Subcutaneous adipose tissue (tissue), 4 donors: ENCODE measurements around the gene NANOS1. TPM values are rescaled to one million over a fixed set of nuclear protein-coding genes. Genes with fewer than 3 reads are reported as not detected.

Experiments
- total RNA-seq, 4 donors: library from RNA; depleted of rRNA; stranded (reverse); fragments of >200 nt; gene quantifications; one replicate each; pipeline ENCODE4 v1.1.0, GENCODE V29; 2016
- TF ChIP-seq, protein P1 (sequence below): fragments of 450-650 bp; IDR thresholded peaks from one replicate; pipeline ENCODE4 v1.5.1; 2016; ENCODE audit warnings: low read depth, mild to moderate bottlenecking, control low read depth, antibody characterized with exemption, moderate library complexity

The NANOS1 gene
- total RNA-seq, 4 donors from 2014 or later = 7.0 to 78.6 (median 11.8) TPM

DNA sequence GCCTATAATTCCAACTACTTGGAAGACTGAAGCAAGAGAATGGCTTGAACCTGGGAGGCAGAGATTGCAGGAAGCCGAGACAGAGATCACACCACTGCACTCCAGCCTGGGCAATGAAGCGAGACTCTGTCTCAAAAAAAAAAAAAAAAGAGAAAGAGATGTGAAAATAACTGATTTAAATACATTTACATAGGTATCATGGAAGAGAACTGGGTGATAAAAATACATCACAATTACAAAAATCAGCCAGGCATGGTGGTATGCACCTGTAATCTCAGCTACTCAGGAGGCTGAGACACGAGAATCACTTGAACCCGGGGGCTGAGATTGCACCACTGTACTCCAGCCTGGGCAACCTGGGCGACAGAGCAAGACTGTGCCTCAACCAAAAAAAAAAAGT lies 19.8 kb downstream of the NANOS1 start:
- TF ChIP-seq, protein P1, sequence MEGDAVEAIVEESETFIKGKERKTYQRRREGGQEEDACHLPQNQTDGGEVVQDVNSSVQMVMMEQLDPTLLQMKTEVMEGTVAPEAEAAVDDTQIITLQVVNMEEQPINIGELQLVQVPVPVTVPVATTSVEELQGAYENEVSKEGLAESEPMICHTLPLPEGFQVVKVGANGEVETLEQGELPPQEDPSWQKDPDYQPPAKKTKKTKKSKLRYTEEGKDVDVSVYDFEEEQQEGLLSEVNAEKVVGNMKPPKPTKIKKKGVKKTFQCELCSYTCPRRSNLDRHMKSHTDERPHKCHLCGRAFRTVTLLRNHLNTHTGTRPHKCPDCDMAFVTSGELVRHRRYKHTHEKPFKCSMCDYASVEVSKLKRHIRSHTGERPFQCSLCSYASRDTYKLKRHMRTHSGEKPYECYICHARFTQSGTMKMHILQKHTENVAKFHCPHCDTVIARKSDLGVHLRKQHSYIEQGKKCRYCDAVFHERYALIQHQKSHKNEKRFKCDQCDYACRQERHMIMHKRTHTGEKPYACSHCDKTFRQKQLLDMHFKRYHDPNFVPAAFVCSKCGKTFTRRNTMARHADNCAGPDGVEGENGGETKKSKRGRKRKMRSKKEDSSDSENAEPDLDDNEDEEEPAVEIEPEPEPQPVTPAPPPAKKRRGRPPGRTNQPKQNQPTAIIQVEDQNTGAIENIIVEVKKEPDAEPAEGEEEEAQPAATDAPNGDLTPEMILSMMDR = no peak

DNA sequence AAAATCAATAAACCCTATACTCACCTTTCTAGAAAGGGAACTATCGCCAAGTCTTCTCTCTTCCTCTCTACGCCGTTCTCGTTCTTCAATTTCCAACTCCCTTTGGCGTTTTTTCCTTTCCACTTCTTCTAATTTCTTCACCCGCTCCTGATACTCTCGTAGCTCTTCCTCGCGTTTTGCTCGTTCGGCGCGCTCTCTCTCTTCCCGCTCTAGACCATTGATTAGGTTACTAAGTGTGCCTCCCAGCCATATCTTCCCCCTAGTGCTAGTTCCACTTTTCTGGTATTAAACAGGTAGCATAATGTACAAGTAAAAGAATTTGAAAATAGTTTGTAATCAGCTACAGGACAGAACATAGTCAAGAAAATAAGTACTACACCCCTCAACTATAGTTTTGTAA lies 20.3 kb downstream of the NANOS1 start:
- TF ChIP-seq, protein P1 = no peak

DNA sequence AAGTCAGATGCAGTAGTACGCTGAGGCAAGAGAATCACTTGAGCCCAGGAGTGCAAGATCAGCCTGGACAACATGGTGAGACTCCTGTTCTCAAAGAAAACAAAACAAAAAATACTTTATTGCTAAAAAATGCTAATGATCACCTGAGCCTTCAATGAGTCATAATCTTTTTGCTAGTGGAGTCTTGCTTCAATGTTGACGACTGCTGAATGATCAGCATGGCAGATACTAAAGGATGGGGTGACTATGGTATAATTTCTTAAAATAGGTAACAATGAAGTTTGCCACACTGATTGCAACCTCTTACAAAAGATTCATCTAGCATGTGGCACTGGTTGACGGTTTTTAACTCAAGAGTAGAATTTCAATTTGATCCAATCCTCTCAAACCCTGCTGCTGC lies 22.3 kb downstream of the NANOS1 start:
- TF ChIP-seq, protein P1 = no peak

DNA sequence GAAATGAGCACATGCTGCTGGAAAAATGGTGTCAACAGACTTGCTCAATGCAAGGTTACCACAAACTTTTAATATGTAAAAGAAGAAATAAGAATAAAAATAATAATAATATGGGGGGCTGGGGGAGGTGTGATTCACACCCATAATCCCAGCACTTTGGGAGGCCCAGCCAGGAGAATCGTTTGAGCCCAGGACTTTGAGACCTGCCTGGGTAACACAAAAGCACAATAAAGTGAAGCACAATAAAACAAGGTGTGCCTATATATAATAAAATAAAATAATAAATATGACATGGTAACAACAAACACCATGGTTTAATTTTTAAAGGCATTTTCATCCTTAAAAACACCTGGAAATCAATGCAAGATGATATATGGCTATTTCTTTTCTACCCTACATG lies 26.0 kb downstream of the NANOS1 start:
- TF ChIP-seq, protein P1 = no peak

DNA sequence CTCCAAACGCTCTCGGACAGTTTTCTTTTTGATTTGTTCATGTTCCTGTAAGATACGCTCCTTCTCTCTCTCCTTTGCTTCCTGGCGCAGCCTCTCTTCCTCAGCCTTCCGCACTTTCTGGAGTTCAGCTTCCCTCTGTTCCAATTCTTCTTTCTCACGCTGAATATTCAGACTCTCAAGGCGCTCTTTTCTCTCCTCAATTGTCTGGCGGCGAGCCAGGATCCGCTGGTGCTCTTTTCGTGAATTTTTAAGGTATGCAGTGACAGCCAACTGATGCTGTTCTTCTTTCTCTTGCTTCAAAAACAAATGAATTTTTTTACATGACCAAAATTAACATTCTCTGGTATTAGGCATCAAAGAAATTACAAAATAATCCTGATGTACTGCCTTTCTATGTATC lies 28.5 kb downstream of the NANOS1 start:
- TF ChIP-seq, protein P1 = no peak

DNA sequence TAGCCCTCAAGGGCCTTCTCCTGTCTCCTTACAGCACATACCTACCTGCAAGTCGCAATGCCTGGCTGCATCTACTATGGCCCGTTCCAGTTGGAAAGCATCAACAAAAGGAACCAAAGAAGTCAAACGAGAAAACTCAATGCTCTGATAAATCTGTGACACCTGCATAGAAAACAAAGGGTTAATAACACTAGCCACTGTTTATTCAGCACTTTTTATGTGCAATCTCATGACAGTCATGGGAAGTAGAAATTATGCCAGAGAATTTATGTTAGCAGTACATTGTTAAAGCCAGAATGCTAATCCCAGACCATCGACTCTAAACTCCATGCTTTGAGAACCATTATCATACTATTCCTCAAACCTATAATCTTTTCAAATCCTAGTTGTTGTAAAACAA lies 30.0 kb downstream of the NANOS1 start:
- TF ChIP-seq, protein P1 = no peak

DNA sequence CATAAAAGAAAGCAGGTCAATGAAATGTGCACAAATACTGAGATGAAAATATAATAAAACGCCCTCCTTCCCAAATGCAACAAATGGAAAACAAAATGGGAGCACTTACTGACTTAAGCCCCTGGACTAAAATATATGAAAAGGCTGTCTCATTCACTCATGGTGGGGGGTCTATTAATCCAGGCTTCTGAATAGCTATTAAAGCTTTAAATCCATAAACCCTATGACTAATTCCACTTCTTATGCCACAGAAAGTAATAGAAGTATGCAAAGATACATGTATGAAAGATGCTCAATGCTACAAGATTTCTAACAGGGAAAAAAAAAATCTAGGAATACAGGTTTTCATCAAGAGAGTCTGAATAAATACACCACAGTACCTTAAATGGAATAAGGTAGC lies 30.6 kb downstream of the NANOS1 start:
- TF ChIP-seq, protein P1 = no peak
